Panc1 (cell line): ENCODE data around the gene RFX7. TPM values are rescaled to one million over a fixed set of nuclear protein-coding genes. Genes with fewer than 3 reads are reported as not detected.

Experiments used
- ATAC-seq: fragments of 200-7000 bp; cut with Tn5 transposase; 2 replicates; pipeline ENCODE4 v1.9.1; 2020; ENCODE audit warnings: mild to moderate bottlenecking, moderate library complexity
- BruUV-seq: library from RNA; stranded (reverse); fragments of 400-500 nt; replicated peaks from 2 replicates; lab custom pipeline; 2021; lab: Mats Ljungman, UMichigan
- CTCF ChIA-PET: fragments of 300-600 bp; sonication (Branson Sonifier 250); formaldehyde crosslinking; loops from one replicate; lab custom pipeline; 2022; ENCODE audit warnings: antibody characterized with exemption; lab: Charles Lee
- POLR2A ChIA-PET: fragments of 300-600 bp; sonication (Branson Sonifier 250); formaldehyde crosslinking; loops from one replicate; lab custom pipeline; 2022; ENCODE audit warnings: antibody characterized with exemption; lab: Charles Lee
- DNase-seq: peaks from one replicate; pipeline ENCODE4 v3.0.0-alpha.2; 2010; ENCODE audit warnings: low read depth, low spot score
- H3K27ac ChIP-seq: 2 replicates; pipeline ENCODE4 v1.5.1; 2011; ENCODE audit warnings: mild to moderate bottlenecking, low read length, inconsistent platforms
- H3K27me3 ChIP-seq: fragments of 200-500 bp; sonication (Bioruptor generic); 2 replicates; pipeline ENCODE4 v1.6.0; 2014; ENCODE audit warnings: low read length, inconsistent platforms; ENCODE audit not compliant: control insufficient read depth, insufficient read depth
- H3K36me3 ChIP-seq: fragments of 200-500 bp; sonication (Bioruptor generic); 2 replicates; pipeline ENCODE4 v1.5.1; 2014; ENCODE audit warnings: inconsistent platforms, mild to moderate bottlenecking, low read length, moderate library complexity; ENCODE audit not compliant: control insufficient read depth, insufficient read depth
- H3K4me1 ChIP-seq: 2 replicates; pipeline ENCODE4 v1.5.1; 2011; ENCODE audit warnings: inconsistent platforms, mild to moderate bottlenecking, low read length, moderate library complexity; ENCODE audit not compliant: control insufficient read depth, insufficient read depth
- H3K4me3 ChIP-seq, 2 experiments: 2 replicates each; pipeline ENCODE4 v1.5.1; 2011 to 2012; ENCODE audit warnings: low read depth in 2 of 2, low read length in 2 of 2, mild to moderate bottlenecking in 2 of 2, inconsistent platforms in 1 of 2, moderate library complexity in 1 of 2
- H3K9me3 ChIP-seq: fragments of 200-500 bp; sonication (Bioruptor generic); 2 replicates; pipeline ENCODE4 v1.5.1; 2014; ENCODE audit warnings: low read depth, mild to moderate bottlenecking, inconsistent platforms, low read length, moderate library complexity; ENCODE audit not compliant: control insufficient read depth, insufficient read depth
- CTCF ChIP-seq: fragments of 450-650 bp; IDR thresholded peaks from 2 replicates; pipeline ENCODE4 v1.5.1; 2017; ENCODE audit warnings: mild to moderate bottlenecking
- POLR2AphosphoS5 ChIP-seq: IDR thresholded peaks from 2 replicates; pipeline ENCODE4 v1.6.1; 2012; ENCODE audit warnings: mild to moderate bottlenecking, low read depth, low read length, moderate library complexity
- REST ChIP-seq, 2 experiments: IDR thresholded peaks; 2 replicates each; pipeline ENCODE4 v1.6.1; 2011 to 2012; ENCODE audit warnings: low read depth in 2 of 2, control low read depth in 1 of 2, low read length in 1 of 2, mild to moderate bottlenecking in 1 of 2, moderate library complexity in 1 of 2; ENCODE audit not compliant: insufficient read depth in 1 of 2
- SIN3A ChIP-seq: IDR thresholded peaks from 2 replicates; pipeline ENCODE4 v1.6.1; 2012; ENCODE audit warnings: low read depth, mild to moderate bottlenecking, low read length, moderate library complexity, borderline replicate concordance; ENCODE audit not compliant: insufficient read depth
- TCF7L2 ChIP-seq: IDR thresholded peaks from 2 replicates; pipeline ENCODE4 v1.6.1; 2011; ENCODE audit warnings: mild to moderate bottlenecking, low read depth, low read length, inconsistent platforms
- in situ Hi-C: cut with HindIII; loops from 2 replicates; pipeline ENCODE4 v1.10.0; 2016; ENCODE audit warnings: low sequenced_read_pairs, low pct_unique_long_range_greater_than_20kb
- intact Hi-C: fragments of 100-400 bp; cut with micrococcal nuclease; formaldehyde crosslinking; loops from one replicate; pipeline ENCODE4 v1.10.0; 2022; ENCODE audit not compliant: unreplicated experiment
- total RNA-seq: library from RNA; stranded (reverse); gene quantifications from one replicate; pipeline ENCODE4 v1.2.1, GENCODE V29; 2021; ENCODE audit not compliant: unreplicated experiment

RFX7 gene
- total RNA-seq, 1 experiment from 2014 or later, result 24.2 TPM

- in situ Hi-C loops, result no loop called here
- ATAC-seq, result no peak
- CTCF ChIA-PET, result no interaction called here
These were observed 1.0 kb downstream of the RFX7 start for GRCh38 chr15:56242576-56243162.

GRCh38 chr15:56241374-56242105, 2.1 kb downstream of the RFX7 start:
- H3K27ac ChIP-seq, result peak overlapping the region; percentile 45
- POLR2A ChIA-PET, result no interaction called here
- intact Hi-C loops, result loop anchor here (10.0 kb wide), 2 partner anchors 137 to 247 kb away; partner anchors contain the start of gene NEDD4
- TF ChIP-seq TCF7L2, result no peak
- no peak for TF ChIP-seq CTCF
- no peak for TF ChIP-seq SIN3A
- TF ChIP-seq POLR2AphosphoS5, result no peak

More at GRCh38 chr15:56242576-56243162, 1.0 kb downstream of the RFX7 start:
- intact Hi-C loops, result loop anchor here (10.0 kb wide), 2 partner anchors 138 to 248 kb away; partner anchors contain the start of gene NEDD4
- H3K4me3 ChIP-seq, result peak overlapping the region; percentile 58 to 87
- no peaks in the 10 kb centered on the region for H3K27me3 ChIP-seq
- TF ChIP-seq REST (IDR thresholded peaks at IDR 0.05; ENCODE audit: insufficient read depth in 1 of 2, low read depth in 2 of 2, low read length in 1 of 2) (no peak), CTCF (no peak), TCF7L2 (no peak)
- H3K9me3 ChIP-seq, result no peaks in the 10 kb centered on the region
- H3K4me1 ChIP-seq, result peaks cover 12% of the 10 kb centered on the region
- POLR2A ChIA-PET, result no interaction called here
- DNase-seq, result no peak
- H3K36me3 ChIP-seq, result no peaks in the 10 kb centered on the region; the same call in 1 of the 2 replicates
- BruUV-seq, result no TSS peak
- peak overlapping the region; percentile 45 for H3K27ac ChIP-seq

More at GRCh38 chr15:56241374-56242105, 2.1 kb downstream of the RFX7 start:
- CTCF ChIA-PET, result no interaction called here
- Histone ChIP-seq H3K4me1 (peaks cover 17% of the 10 kb centered on the region), H3K4me3 (peak overlapping the region; percentile 58 to 87), H3K27me3 (no peaks in the 10 kb centered on the region), H3K36me3 (no peaks in the 10 kb centered on the region; the same call in 1 of the 2 replicates), H3K9me3 (no peaks in the 10 kb centered on the region)
- in situ Hi-C loops, result no loop called here
- DNase-seq, result no peak
- no TSS peak for BruUV-seq
- no peak for ATAC-seq
